ENCODE results near the gene PRR20B. TPM values are rescaled to one million over a fixed set of nuclear protein-coding genes. Genes with fewer than 3 reads are reported as not detected.

The PRR20B gene
- polyA plus RNA-seq, 1 donor from 2014 or later, result not detected

Other genes starting within 250 kb of the PRR20B start
- gene PRR20A, start 6.6 kb upstream of the PRR20B start, polyA plus RNA-seq, result not detected
- not detected for gene PRR20C, start 6.6 kb downstream of the PRR20B start, polyA plus RNA-seq
- gene PRR20D, start 13.1 kb downstream of the PRR20B start, polyA plus RNA-seq, result not detected
- not detected for gene PRR20E, start 19.7 kb downstream of the PRR20B start, polyA plus RNA-seq